ENCODE data around the gene FXYD6. TPM values are rescaled to one million over a fixed set of nuclear protein-coding genes. Genes with fewer than 3 reads are reported as not detected.

Gene FXYD6
- total and polyA plus RNA-seq, 2 of the 8 experiments (the other 6 are each of a cell fraction or from before 2014, with no cell fraction given) = 44.6 to 117 TPM

DNA sequence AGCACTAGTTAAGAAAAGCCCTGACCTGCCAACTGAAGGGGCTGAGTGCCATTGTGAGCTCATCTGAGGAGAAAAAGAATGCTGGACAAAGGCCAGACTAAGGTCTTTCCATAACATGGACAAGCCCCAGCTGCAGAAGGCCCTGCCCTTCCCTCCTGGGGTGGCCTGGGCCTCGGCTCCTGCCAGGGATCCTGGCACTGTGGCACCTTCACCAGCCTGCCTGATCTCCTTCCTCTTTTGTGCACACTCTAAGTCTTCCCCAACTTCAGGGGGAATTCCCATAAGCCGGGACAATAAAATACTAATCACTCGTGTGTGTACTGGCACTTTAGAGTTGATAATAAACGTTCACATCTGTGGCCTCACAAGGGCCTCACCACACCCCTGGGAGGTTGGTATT, 42.9 kb upstream of the FXYD6 start:
- ChIA-PET POLR2A (ENCODE audit: partially characterized antibody) (no interaction called here), CTCF (ENCODE audit: partially characterized antibody) (interaction anchor here (0.6 to 14.8 kb wide), 11 partner anchors 11 to 111 kb away, joined by 3 to 143 read pairs (median 4); no protein-coding TSS in a partner anchor)
- H3K56ac ChIP-seq (replicated peaks; ENCODE audit: insufficient read length, low read depth, low read length) = no peak overlapping the region
- no peaks in the 10 kb centered on the region for H3K36me3 ChIP-seq (ENCODE audit: control insufficient read depth in 2 of 4, insufficient read depth in 4 of 4, low read length in 3 of 4)
- no peak overlapping the region for H2AK5ac ChIP-seq (ENCODE audit: low read depth, low read length)
- no peak overlapping the region for H3K18ac ChIP-seq (ENCODE audit: extremely low read depth, low read length)
- H3K27ac ChIP-seq (ENCODE audit: low read depth, low read length) = no peak overlapping the region
- WGBS, 2 experiments (ENCODE audit: extremely low coverage in 1 of 2, insufficient coverage in 1 of 2, insufficient read length in 1 of 2, insufficient replicate concordance in 2 of 2, low coverage in 1 of 2, low lambda C conversion rate in 2 of 2, missing lambda C conversion rate in 1 of 2) = 79% methylated on average over 4 of the region's 4 CpGs; no CpG with 5 or more reads in 1 of the 2 experiments
- no peaks in the 10 kb centered on the region; a peak in 1 of 7 replicates for H3K4me1 ChIP-seq (replicated peaks in 1 of 4; ENCODE audit: control insufficient read depth in 3 of 4, insufficient read depth in 4 of 4, low read length in 3 of 4)
- H2BK120ac ChIP-seq (replicated peaks; ENCODE audit: low read depth, low read length) = no peak overlapping the region
- no peak overlapping the region for H2BK12ac ChIP-seq (ENCODE audit: low read depth, low read length)
- H3K9ac ChIP-seq (replicated peaks in 1 of 4; ENCODE audit: extremely low read depth in 1 of 4, low read depth in 3 of 4, low read length in 3 of 4) = no peak overlapping the region
- no peak overlapping the region for H3K14ac ChIP-seq (ENCODE audit: insufficient read length)
- FAIRE-seq (no peak), DNase-seq (ENCODE audit: low read depth in 1 of 2, low spot score in 2 of 2) (no peak)
- H2BK20ac ChIP-seq (ENCODE audit: low read length) = no peak overlapping the region
- no peaks in the 10 kb centered on the region for H4K20me1 ChIP-seq (replicated peaks in 1 of 2; ENCODE audit: control insufficient read depth in 1 of 2, insufficient read depth in 2 of 2, low read length in 2 of 2)
- TF ChIP-seq ZNF274 (IDR thresholded peaks at IDR 0.05; ENCODE audit: borderline replicate concordance, extremely low read depth, low read length) (no peak), NRF1 (IDR thresholded peaks at IDR 0.05; ENCODE audit: low read depth, low read length) (no peak), GABPA (IDR thresholded peaks at IDR 0.05; ENCODE audit: borderline replicate concordance, insufficient read depth, low read length) (no peak), JUN (IDR thresholded peaks at IDR 0.05; ENCODE audit: low read depth, low read length) (no peak), CEBPB (IDR thresholded peaks at IDR 0.05; ENCODE audit: low read depth, low read length) (no peak), KDM4A (IDR thresholded peaks at IDR 0.05; ENCODE audit: low read depth, low read length, severe bottlenecking) (no peak), ASH2L (IDR thresholded peaks at IDR 0.05; ENCODE audit: low read length) (no peak)
- no peaks in the 10 kb centered on the region for H3K79me1 ChIP-seq (ENCODE audit: low read depth, low read length)
- no peak overlapping the region for H4K8ac ChIP-seq (ENCODE audit: extremely low read depth, insufficient read depth, low read length)
- H3K23me2 ChIP-seq (ENCODE audit: low read depth, low read length) = no peaks in the 10 kb centered on the region
- H3K23ac ChIP-seq (ENCODE audit: insufficient read length) = no peak overlapping the region
- no peak overlapping the region for H2BK5ac ChIP-seq (ENCODE audit: low read depth, low read length)
- no peaks in the 10 kb centered on the region for H3K9me3 ChIP-seq (ENCODE audit: insufficient read depth in 2 of 2, low read depth in 1 of 2, low read length in 1 of 2)
- no peak overlapping the region for H3K4ac ChIP-seq (replicated peaks; ENCODE audit: insufficient read length, low read depth, low read length)
- H3K4me3 ChIP-seq (ENCODE audit: extremely low read depth in 1 of 4, insufficient read depth in 2 of 4, low read depth in 3 of 4, low read length in 4 of 4) = no peak overlapping the region
- no peak overlapping the region for H2BK15ac ChIP-seq (ENCODE audit: low read length)
- no peak overlapping the region for H4K5ac ChIP-seq (ENCODE audit: insufficient read length, low read depth, low read length)
- H3K27me3 ChIP-seq (replicated peaks in 1 of 4; ENCODE audit: control insufficient read depth in 3 of 4, extremely low read depth in 1 of 4, insufficient read depth in 3 of 4, low read length in 3 of 4) = no peaks in the 10 kb centered on the region
- no peaks in the 10 kb centered on the region for H3K79me2 ChIP-seq (ENCODE audit: control insufficient read depth in 1 of 2, insufficient read depth in 2 of 2, low read length in 2 of 2)
- no peak overlapping the region for H3K4me2 ChIP-seq (ENCODE audit: insufficient read depth in 1 of 2, low read depth in 2 of 2, low read length in 2 of 2)
- H4K91ac ChIP-seq (replicated peaks; ENCODE audit: insufficient read length, low read length) = no peak overlapping the region
- no peak overlapping the region for H2AFZ ChIP-seq (ENCODE audit: low read length)
